AG09319 (cell line): ENCODE data around the gene NTN4.
"Not testable (repeated sequence)": the region's sequence is repeated elsewhere in the genome, so short reads cannot be mapped to it uniquely, and the experiment has no call there.

Source experiments
- DNase-seq: peaks from one replicate; pipeline ENCODE4 v3.0.0-alpha.2; 2010; ENCODE audit warnings: low read depth; ENCODE audit errors: extremely low read depth
- TF ChIP-seq, protein P1 (sequence below): IDR thresholded peaks from 2 replicates; pipeline ENCODE4 v1.5.1; 2011; ENCODE audit warnings: low read depth, mild to moderate bottlenecking, inconsistent platforms, low read length, moderate library complexity

NTN4 gene

GRCh38 chr12:95742586-95742985 is 48.0 kb downstream of the NTN4 start:
- TF ChIP-seq, protein P1, sequence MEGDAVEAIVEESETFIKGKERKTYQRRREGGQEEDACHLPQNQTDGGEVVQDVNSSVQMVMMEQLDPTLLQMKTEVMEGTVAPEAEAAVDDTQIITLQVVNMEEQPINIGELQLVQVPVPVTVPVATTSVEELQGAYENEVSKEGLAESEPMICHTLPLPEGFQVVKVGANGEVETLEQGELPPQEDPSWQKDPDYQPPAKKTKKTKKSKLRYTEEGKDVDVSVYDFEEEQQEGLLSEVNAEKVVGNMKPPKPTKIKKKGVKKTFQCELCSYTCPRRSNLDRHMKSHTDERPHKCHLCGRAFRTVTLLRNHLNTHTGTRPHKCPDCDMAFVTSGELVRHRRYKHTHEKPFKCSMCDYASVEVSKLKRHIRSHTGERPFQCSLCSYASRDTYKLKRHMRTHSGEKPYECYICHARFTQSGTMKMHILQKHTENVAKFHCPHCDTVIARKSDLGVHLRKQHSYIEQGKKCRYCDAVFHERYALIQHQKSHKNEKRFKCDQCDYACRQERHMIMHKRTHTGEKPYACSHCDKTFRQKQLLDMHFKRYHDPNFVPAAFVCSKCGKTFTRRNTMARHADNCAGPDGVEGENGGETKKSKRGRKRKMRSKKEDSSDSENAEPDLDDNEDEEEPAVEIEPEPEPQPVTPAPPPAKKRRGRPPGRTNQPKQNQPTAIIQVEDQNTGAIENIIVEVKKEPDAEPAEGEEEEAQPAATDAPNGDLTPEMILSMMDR, result no peak
- DNase-seq, result no peak

- DNase-seq, result no peak
- TF ChIP-seq, protein P1, result no peak
These were observed 48.9 kb downstream of the NTN4 start for GRCh38 chr12:95741635-95742034.

DNA sequence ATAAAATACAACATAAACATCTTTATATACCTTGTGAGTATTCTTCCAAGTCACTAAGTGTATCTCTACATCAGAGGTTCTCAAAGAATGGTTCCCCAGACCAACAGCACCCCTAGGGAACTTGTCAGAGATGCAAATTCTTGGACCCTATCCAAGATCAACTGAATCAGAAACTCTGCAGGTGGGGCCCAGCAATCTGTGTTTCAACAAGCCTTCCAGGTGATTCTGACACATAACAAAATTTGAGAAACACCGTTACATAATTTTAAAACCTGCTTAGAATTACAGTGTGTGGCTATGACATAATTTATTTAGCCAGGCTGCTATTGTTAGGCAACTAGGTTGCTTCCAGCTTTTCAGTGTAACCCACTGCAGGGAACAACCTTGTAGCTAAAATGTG is 49.8 kb downstream of the NTN4 start:
- TF ChIP-seq, protein P1, result no peak
- DNase-seq, result no peak

DNA sequence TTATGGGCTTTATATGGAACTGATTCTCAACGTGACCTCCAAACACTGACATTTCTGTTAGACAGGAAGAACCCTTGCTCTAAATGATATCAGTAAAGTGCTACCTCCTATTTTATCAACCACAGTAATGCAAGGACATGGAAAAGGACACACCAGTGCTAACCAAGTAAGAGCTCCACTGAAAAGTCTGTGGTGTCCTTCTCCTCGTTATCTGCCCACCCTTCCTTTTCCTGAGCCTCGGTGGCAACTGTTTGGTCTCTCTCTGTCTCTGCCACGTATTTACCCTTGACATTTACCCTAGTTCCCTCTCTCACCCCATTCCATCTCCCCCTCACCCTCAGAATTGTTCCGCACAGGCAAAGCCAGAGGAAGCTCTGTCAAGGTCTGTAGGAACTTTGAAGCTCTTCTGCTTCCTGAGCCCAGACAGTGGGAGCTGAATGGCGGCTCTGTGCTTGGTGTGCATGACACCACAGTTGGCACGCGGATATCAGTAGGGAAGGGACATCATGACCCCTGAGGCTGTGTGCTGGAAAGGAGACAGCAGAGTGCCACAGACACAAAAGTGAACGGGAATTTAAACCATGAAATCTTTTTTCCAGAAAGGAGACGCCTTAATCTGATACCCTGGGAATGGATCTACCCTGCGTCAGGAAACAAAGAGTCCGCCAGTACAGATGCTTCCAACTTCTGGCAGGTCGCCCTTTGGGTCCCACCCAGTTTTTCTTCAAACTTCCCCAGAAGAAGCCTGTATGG is 50.8 kb downstream of the NTN4 start:
- TF ChIP-seq, protein P1, result no peak
- DNase-seq, result no peak

DNA sequence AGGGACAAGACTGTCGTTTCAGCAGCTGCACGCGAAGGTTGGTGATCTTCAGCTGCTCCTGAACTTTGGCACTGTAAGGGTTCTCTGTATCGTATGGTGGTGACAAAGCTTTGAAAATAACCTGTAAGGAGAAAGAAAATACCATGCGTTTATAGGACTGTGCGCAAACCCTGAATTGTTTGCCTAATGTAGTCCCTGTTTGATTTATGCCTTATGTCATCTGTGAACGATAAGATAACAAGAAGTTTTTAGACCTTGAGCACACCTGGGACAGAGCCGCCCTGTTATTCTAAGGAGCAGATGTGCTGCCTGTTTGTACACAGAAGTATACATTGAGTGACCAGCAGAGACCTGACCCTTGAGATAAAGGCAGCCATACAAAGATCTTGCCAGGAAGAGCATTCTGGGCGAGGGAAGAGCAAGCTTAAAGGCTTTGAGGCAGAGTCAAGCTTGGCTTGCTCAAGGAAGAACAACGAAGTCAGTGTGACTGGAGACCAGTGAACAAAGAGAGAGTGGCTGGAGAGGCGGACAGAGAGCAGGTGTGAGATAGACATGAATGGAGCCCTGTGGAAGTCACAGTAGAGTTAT is 52.4 kb downstream of the NTN4 start:
- TF ChIP-seq, protein P1, result no peak
- no peak for DNase-seq

DNA sequence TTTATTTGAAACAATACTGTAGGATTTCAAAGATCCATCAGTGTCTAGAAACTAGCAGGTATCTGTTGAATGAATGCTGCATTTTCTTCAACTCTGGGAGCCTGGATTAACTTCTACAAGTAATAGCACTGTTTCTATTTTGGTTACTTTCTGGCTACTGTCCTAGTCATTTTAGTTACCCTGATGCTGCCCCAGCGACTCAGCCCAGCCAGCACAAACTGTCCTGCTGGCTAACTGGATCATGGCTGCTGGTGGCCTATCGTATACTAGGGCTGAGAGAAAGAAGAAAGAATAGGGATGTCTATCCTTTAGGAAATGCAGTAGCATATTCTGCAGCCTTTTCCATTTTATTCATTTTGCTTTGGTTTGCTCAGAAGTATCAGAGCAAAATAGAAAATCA is 53.9 kb downstream of the NTN4 start:
- TF ChIP-seq, protein P1, result no peak
- DNase-seq, result no peak

DNA sequence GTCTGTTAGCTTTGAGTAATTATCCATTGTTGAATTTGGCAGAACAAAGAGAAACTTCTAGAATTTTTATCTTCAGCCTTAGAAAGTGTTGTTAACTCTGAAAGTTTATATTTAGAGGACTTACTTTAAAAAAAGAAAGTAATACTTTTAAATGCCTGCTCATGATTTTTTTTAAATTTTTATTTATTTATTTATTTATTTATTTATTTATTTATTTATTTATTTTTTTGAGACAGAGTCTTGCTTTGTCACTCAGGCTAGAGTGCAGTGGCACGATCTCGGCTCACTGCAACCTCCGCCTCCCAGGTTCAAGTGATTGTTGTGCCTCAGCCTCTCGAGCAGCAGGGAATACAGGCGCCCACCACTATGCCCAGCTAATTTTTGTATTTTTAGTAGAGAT is 54.8 kb downstream of the NTN4 start:
- not testable (repeated sequence) for DNase-seq
